Measurements from ENCODE around the gene MCF2L2.

The MCF2L2 gene

DNA sequence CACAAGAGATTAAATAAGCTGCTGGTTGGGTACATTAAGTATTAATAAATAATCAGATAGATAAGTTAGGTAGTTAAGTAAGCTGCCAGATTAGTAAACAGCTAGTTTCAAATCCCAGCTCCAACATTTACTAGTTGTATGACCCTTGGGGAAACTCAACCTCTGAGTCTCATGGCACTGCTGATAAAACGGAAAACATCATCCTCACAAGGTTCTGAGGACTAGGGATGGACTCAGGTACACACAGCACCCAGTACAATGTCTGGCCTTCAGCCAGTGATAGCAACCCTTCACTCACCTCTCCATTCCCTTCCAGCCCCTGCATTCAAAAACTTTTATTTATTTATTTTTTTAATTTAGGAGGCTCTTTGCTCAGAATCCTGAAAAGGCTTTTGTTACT, 143.1 kb downstream of the MCF2L2 start:
- in situ Hi-C loops (cut with MboI; ENCODE audit: low pct_unique_long_range_greater_than_20kb, low sequenced_read_pairs, unreplicated experiment), result no loop called here
- TF ChIP-seq, protein P1, sequence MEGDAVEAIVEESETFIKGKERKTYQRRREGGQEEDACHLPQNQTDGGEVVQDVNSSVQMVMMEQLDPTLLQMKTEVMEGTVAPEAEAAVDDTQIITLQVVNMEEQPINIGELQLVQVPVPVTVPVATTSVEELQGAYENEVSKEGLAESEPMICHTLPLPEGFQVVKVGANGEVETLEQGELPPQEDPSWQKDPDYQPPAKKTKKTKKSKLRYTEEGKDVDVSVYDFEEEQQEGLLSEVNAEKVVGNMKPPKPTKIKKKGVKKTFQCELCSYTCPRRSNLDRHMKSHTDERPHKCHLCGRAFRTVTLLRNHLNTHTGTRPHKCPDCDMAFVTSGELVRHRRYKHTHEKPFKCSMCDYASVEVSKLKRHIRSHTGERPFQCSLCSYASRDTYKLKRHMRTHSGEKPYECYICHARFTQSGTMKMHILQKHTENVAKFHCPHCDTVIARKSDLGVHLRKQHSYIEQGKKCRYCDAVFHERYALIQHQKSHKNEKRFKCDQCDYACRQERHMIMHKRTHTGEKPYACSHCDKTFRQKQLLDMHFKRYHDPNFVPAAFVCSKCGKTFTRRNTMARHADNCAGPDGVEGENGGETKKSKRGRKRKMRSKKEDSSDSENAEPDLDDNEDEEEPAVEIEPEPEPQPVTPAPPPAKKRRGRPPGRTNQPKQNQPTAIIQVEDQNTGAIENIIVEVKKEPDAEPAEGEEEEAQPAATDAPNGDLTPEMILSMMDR (IDR thresholded peaks at IDR 0.05; ENCODE audit: extremely low read depth, insufficient read depth, missing control alignments), result no peak
- DNase-seq (ENCODE audit: low spot score), result no peak

DNA sequence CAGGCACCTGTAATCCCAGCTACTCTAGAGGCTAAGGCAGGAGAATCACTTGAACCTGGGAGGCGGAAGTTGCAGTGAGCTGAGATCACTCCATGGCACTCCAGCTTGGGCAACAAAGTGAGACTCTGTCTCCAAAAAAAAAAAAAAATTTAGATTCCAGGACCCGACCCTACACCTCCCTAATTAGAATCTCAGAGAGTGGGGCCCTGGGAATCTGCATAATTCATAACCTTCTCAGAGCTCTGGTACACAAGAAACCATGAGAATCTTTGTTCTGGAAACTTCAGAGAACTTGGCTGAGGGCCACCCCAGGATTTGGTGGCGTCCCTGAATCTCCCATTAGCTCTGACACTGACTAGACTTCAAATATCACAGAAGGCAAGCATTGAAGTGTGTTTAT, 143.8 kb downstream of the MCF2L2 start:
- in situ Hi-C loops (cut with MboI; ENCODE audit: low pct_unique_long_range_greater_than_20kb, low sequenced_read_pairs, unreplicated experiment), result no loop called here
- no peak for DNase-seq (ENCODE audit: low spot score)
- TF ChIP-seq, protein P1 (IDR thresholded peaks at IDR 0.05; ENCODE audit: extremely low read depth, insufficient read depth, missing control alignments), result no peak

DNA sequence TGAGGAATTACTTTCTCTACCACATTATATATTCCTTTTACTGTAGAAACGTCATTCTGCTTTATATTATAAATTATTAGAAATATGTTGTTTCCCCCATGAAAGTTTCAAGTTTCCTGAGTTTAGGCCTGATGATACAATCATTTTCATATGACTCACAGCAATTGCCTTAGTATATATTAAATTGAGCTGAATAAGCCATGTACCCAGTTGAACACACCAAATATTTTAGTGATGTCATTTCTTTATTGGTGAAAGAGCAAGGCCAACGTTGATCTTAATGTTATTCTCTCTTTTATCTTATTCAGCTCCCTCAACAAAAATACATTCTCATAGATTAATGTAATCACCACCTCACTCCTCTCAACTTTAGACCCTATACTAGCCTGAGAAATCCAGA, 144.5 kb downstream of the MCF2L2 start:
- TF ChIP-seq, protein P1 (IDR thresholded peaks at IDR 0.05; ENCODE audit: extremely low read depth, insufficient read depth, missing control alignments), result no peak
- DNase-seq (ENCODE audit: low spot score), result no peak
- in situ Hi-C loops (cut with MboI; ENCODE audit: low pct_unique_long_range_greater_than_20kb, low sequenced_read_pairs, unreplicated experiment), result no loop called here

DNA sequence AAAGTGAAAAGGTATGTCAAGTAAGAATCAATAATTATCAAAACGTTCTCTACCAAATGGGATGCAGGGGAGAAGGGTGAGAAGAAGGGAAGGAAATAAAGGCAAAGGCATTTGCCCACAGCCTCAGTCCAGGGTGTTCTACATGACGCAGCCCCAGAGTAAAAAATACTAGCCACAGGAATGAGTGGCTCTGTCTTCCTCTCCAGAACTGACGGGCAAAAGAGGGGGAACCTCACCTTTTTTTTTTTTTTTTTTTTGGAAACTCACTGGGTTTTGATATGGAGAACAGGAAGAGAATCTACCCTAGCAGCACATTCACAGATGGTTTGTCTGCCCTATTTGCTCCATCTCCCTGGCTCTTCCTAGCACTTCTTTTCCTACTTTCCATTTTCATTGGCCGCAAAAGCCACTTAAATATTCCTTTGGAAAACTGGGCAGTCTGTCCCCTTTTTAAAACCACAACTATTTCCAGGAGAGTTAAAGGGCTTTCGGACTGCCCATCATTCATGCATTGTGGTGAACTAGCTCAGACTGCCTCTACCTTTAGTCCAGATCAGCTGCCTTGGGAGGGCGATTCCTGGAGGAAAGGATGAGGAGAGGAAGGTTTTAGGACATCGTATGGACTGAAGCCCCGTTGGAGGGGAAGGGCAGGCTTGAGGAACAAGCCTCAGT, 147.2 kb downstream of the MCF2L2 start:
- no peak for DNase-seq (ENCODE audit: low spot score)
- in situ Hi-C loops (cut with MboI; ENCODE audit: low pct_unique_long_range_greater_than_20kb, low sequenced_read_pairs, unreplicated experiment), result no loop called here
- TF ChIP-seq, protein P1 (IDR thresholded peaks at IDR 0.05; ENCODE audit: extremely low read depth, insufficient read depth, missing control alignments), result no peak

DNA sequence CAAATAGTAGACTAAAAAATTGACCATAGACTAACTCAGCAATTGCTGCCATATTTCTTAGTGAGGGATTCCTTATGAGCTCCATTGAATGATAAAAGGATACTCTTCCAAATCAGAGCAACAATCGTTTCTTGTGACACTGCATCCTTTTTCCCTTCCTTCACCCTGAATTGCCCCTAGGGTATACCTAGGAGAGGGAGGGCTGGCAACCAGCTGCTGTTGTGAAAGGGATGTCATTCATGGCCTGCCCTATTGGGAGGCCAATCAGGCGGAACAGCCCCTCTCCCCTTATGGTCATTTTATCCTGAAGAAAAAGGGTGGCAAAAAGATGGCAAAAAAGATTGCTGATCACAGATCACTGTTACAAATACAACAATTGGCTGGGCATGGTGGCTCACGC, 149.0 kb downstream of the MCF2L2 start:
- in situ Hi-C loops (cut with MboI; ENCODE audit: low pct_unique_long_range_greater_than_20kb, low sequenced_read_pairs, unreplicated experiment), result no loop called here
- DNase-seq (ENCODE audit: low spot score), result no peak
- TF ChIP-seq, protein P1 (IDR thresholded peaks at IDR 0.05; ENCODE audit: extremely low read depth, insufficient read depth, missing control alignments), result no peak

DNA sequence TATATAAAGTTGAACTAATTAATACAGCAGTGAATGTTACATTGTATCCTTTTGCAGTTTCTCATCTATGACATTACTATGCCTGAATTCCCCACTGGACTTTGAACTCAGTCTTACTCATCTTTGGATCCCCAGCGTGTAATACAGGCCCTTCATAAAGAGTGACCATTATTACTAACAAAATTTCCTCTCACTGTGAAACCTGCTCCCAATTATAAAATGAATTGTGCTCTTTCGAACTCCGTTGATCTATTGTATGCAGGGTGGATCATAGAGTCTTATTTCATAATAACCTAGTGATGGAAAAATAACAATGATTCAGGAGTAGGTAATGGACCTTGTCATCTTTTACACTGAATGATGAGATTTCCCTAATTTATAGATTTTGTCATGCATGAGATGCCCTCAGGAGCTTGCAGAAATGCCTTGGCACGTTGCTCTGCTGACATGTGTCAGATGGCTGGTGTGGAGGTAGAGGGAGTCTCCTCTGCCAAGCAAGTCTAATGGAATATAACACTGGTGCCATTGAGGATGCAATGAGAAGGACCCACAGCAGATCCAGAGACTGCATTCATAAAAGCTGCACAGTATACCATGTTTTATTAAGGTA, 149.8 kb downstream of the MCF2L2 start:
- TF ChIP-seq, protein P1 (IDR thresholded peaks at IDR 0.05; ENCODE audit: extremely low read depth, insufficient read depth, missing control alignments), result no peak
- in situ Hi-C loops (cut with MboI; ENCODE audit: low pct_unique_long_range_greater_than_20kb, low sequenced_read_pairs, unreplicated experiment), result no loop called here
- DNase-seq (ENCODE audit: low spot score), result no peak
